ENCODE measurements around the gene UTY.

UTY gene

DNA sequence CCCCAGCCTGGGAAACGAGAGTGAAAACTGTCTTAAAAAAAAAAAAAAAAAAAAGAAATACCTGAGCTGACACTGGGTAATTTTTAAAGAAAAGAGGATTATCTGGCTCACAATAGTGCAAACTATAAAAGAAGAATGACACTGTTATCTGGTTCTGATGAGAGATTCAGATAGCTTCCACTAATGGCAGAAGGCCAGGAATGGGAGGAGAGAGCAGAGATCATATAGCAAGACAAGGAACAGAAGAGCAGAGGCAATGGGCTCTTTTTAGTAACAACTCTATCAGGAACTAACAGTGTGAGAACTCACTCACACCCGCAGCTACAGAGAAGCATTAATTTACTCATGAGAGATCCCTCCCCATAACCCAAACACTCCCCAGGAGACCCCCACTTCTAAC lies 184.8 kb downstream of the UTY start:
- TF ChIP-seq FOXP2 (optimal IDR thresholded peaks at IDR 0.05; ENCODE audit: borderline replicate concordance, extremely low read depth, extremely low read length, insufficient read depth) (no peak), POLR2AphosphoS5 (IDR thresholded peaks at IDR 0.05; ENCODE audit: low read depth, low read length) (no peak), SIN3A (IDR thresholded peaks at IDR 0.05; ENCODE audit: borderline replicate concordance, insufficient read depth, low read length) (no peak), REST (IDR thresholded peaks at IDR 0.05; ENCODE audit: insufficient read depth in 1 of 2, low read depth in 2 of 2, low read length in 2 of 2) (no peak), TAF1 (IDR thresholded peaks at IDR 0.05; ENCODE audit: borderline replicate concordance, insufficient read depth, low read length) (no peak)

DNA sequence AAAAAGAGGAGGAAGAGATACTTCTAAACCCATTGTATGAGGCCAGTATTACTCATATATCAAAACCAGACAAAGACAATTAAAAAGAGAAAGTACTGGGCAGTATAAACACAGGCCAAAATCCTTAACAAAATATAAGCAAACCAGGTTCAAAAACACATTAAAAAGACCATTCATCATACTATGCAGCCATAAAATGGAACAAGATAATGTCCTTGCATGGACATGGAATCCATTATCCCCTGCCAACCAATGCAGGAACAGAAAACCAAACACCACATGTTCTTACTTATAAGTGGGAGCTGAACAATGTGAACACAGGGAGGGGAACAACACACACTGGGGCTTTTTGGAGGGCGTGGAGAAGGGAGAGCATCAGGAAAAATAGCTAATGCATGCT lies 188.6 kb downstream of the UTY start:
- TF ChIP-seq SIN3A (IDR thresholded peaks at IDR 0.05; ENCODE audit: borderline replicate concordance, insufficient read depth, low read length), result no peak
- TF ChIP-seq POLR2AphosphoS5 (IDR thresholded peaks at IDR 0.05; ENCODE audit: low read depth, low read length), result no peak
- TF ChIP-seq FOXP2 (optimal IDR thresholded peaks at IDR 0.05; ENCODE audit: borderline replicate concordance, extremely low read depth, extremely low read length, insufficient read depth), result no peak
- TF ChIP-seq TAF1 (IDR thresholded peaks at IDR 0.05; ENCODE audit: borderline replicate concordance, insufficient read depth, low read length), result no peak
- TF ChIP-seq REST (IDR thresholded peaks at IDR 0.05; ENCODE audit: insufficient read depth in 1 of 2, low read depth in 2 of 2, low read length in 2 of 2), result no peak

- TF ChIP-seq REST (IDR thresholded peaks at IDR 0.05; ENCODE audit: insufficient read depth in 1 of 2, low read depth in 2 of 2, low read length in 2 of 2) (no peak), POLR2AphosphoS5 (IDR thresholded peaks at IDR 0.05; ENCODE audit: low read depth, low read length) (no peak), FOXP2 (optimal IDR thresholded peaks at IDR 0.05; ENCODE audit: borderline replicate concordance, extremely low read depth, extremely low read length, insufficient read depth) (no peak), TAF1 (IDR thresholded peaks at IDR 0.05; ENCODE audit: borderline replicate concordance, insufficient read depth, low read length) (no peak), SIN3A (IDR thresholded peaks at IDR 0.05; ENCODE audit: borderline replicate concordance, insufficient read depth, low read length) (no peak)
These were observed 200.3 kb downstream of the UTY start for GRCh38 chrY:13279561-13279960.

GRCh38 chrY:13271706-13272105 lies 208.1 kb downstream of the UTY start:
- no peak for TF ChIP-seq FOXP2 (optimal IDR thresholded peaks at IDR 0.05; ENCODE audit: borderline replicate concordance, extremely low read depth, extremely low read length, insufficient read depth)
- TF ChIP-seq TAF1 (IDR thresholded peaks at IDR 0.05; ENCODE audit: borderline replicate concordance, insufficient read depth, low read length), result no peak
- no peak for TF ChIP-seq SIN3A (IDR thresholded peaks at IDR 0.05; ENCODE audit: borderline replicate concordance, insufficient read depth, low read length)
- no peak for TF ChIP-seq REST (IDR thresholded peaks at IDR 0.05; ENCODE audit: insufficient read depth in 1 of 2, low read depth in 2 of 2, low read length in 2 of 2)
- TF ChIP-seq POLR2AphosphoS5 (IDR thresholded peaks at IDR 0.05; ENCODE audit: low read depth, low read length), result no peak

GRCh38 chrY:13250421-13250820 lies 229.4 kb downstream of the UTY start:
- TF ChIP-seq POLR2AphosphoS5 (IDR thresholded peaks at IDR 0.05; ENCODE audit: low read depth, low read length), result no peak
- no peak for TF ChIP-seq SIN3A (IDR thresholded peaks at IDR 0.05; ENCODE audit: borderline replicate concordance, insufficient read depth, low read length)
- TF ChIP-seq FOXP2 (optimal IDR thresholded peaks at IDR 0.05; ENCODE audit: borderline replicate concordance, extremely low read depth, extremely low read length, insufficient read depth), result no peak
- no peak for TF ChIP-seq REST (IDR thresholded peaks at IDR 0.05; ENCODE audit: insufficient read depth in 1 of 2, low read depth in 2 of 2, low read length in 2 of 2)
- no peak for TF ChIP-seq TAF1 (IDR thresholded peaks at IDR 0.05; ENCODE audit: borderline replicate concordance, insufficient read depth, low read length)

Data from PFSK-1 (cell line).